Middle frontal gyrus (tissue), 1 donor: ENCODE results near the gene ZNF516.
"Not testable (repeated sequence)": the region's sequence is repeated elsewhere in the genome, so short reads cannot be mapped to it uniquely, and the experiment has no call there.

Source experiments
- DNase-seq: peaks from one replicate; pipeline ENCODE4 v3.0.0-alpha.2; 2015; ENCODE audit warnings: low spot score; ENCODE audit errors: extremely low spot score

Gene ZNF516

GRCh38 chr18:76473521-76473920 is 21.5 kb downstream of the ZNF516 start:
- not testable (repeated sequence) for DNase-seq

GRCh38 chr18:76472829-76473228 is 22.2 kb downstream of the ZNF516 start:
- DNase-seq, result no peak

- no peak for DNase-seq
Observed at GRCh38 chr18:76471593-76471992, 23.4 kb downstream of the ZNF516 start.

- DNase-seq, result no peak
Observed at GRCh38 chr18:76468345-76469304, 26.4 kb downstream of the ZNF516 start.

- no peak for DNase-seq
Observed at GRCh38 chr18:76467371-76468190, 27.5 kb downstream of the ZNF516 start.

GRCh38 chr18:76466410-76466991 is 28.5 kb downstream of the ZNF516 start:
- no peak for DNase-seq

GRCh38 chr18:76465630-76466409 is 29.2 kb downstream of the ZNF516 start:
- DNase-seq, result no peak

- DNase-seq, result no peak
Observed at GRCh38 chr18:76464281-76465259, 30.5 kb downstream of the ZNF516 start.

GRCh38 chr18:76463872-76464271 is 31.2 kb downstream of the ZNF516 start:
- no peak for DNase-seq

- no peak for DNase-seq
Observed at GRCh38 chr18:76463358-76463757, 31.7 kb downstream of the ZNF516 start.

- no peak for DNase-seq
Observed at GRCh38 chr18:76462326-76462694, 32.7 kb downstream of the ZNF516 start.

GRCh38 chr18:76461692-76462325 is 33.2 kb downstream of the ZNF516 start:
- no peak for DNase-seq

- DNase-seq, result no peak
Observed at GRCh38 chr18:76461148-76461547, 33.9 kb downstream of the ZNF516 start.

GRCh38 chr18:76460482-76460881 is 34.6 kb downstream of the ZNF516 start:
- no peak for DNase-seq

- DNase-seq, result no peak
Observed at GRCh38 chr18:76459687-76460350, 35.2 kb downstream of the ZNF516 start.

GRCh38 chr18:76459312-76459686 is 35.7 kb downstream of the ZNF516 start:
- no peak for DNase-seq

GRCh38 chr18:76458522-76459311 is 36.3 kb downstream of the ZNF516 start:
- no peak for DNase-seq

GRCh38 chr18:76457957-76458356 is 37.1 kb downstream of the ZNF516 start:
- no peak for DNase-seq
